Ovary (tissue), 3 donors: ENCODE results near the gene C1QA.

ENCODE experiments used
- EP300 ChIP-seq: sonication (generic); formaldehyde crosslinking; IDR thresholded peaks from one replicate; pipeline ENCODE4 v1.6.1; 2017; ENCODE audit warnings: antibody characterized with exemption
- POLR2A ChIP-seq: fragments of 450-650 bp; IDR thresholded peaks from one replicate; pipeline ENCODE4 v1.6.1; 2017; ENCODE audit warnings: antibody characterized with exemption, mild to moderate bottlenecking, moderate library complexity
- TF ChIP-seq, protein P1 (sequence below), 3 donors: fragments of 450-650 bp in 2 of 3; fragments of 200-600 bp in 1 of 3; IDR thresholded peaks; one replicate each; pipeline versions ENCODE4 v1.5.1 to v1.8.0; 2016 to 2022; ENCODE audit warnings: antibody characterized with exemption in 3 of 3, mild to moderate bottlenecking in 1 of 3
- donor health status: DM: no; HTN: no; CAD: no.

- TF ChIP-seq, protein P1, sequence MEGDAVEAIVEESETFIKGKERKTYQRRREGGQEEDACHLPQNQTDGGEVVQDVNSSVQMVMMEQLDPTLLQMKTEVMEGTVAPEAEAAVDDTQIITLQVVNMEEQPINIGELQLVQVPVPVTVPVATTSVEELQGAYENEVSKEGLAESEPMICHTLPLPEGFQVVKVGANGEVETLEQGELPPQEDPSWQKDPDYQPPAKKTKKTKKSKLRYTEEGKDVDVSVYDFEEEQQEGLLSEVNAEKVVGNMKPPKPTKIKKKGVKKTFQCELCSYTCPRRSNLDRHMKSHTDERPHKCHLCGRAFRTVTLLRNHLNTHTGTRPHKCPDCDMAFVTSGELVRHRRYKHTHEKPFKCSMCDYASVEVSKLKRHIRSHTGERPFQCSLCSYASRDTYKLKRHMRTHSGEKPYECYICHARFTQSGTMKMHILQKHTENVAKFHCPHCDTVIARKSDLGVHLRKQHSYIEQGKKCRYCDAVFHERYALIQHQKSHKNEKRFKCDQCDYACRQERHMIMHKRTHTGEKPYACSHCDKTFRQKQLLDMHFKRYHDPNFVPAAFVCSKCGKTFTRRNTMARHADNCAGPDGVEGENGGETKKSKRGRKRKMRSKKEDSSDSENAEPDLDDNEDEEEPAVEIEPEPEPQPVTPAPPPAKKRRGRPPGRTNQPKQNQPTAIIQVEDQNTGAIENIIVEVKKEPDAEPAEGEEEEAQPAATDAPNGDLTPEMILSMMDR (IDR thresholded peaks at IDR 0.05), result no peak
- TF ChIP-seq POLR2A (no peak), EP300 (no peak)
Observed at GRCh38 chr1:22636927-22637326, 499 bp downstream of the C1QA start.
